22Rv1 (cell line): Measurements from ENCODE around the gene TNS3.

Experiments used
- ZFX ChIP-seq: fragments of 450-650 bp; IDR thresholded peaks from 2 replicates; pipeline ENCODE4 v1.6.1; 2017; ENCODE audit warnings: antibody characterized with exemption, borderline replicate concordance
- TF ChIP-seq, protein P1 (sequence below): fragments of 450-650 bp; IDR thresholded peaks from 2 replicates; pipeline ENCODE4 v1.5.1; 2017; ENCODE audit warnings: mild to moderate bottlenecking

DNA sequence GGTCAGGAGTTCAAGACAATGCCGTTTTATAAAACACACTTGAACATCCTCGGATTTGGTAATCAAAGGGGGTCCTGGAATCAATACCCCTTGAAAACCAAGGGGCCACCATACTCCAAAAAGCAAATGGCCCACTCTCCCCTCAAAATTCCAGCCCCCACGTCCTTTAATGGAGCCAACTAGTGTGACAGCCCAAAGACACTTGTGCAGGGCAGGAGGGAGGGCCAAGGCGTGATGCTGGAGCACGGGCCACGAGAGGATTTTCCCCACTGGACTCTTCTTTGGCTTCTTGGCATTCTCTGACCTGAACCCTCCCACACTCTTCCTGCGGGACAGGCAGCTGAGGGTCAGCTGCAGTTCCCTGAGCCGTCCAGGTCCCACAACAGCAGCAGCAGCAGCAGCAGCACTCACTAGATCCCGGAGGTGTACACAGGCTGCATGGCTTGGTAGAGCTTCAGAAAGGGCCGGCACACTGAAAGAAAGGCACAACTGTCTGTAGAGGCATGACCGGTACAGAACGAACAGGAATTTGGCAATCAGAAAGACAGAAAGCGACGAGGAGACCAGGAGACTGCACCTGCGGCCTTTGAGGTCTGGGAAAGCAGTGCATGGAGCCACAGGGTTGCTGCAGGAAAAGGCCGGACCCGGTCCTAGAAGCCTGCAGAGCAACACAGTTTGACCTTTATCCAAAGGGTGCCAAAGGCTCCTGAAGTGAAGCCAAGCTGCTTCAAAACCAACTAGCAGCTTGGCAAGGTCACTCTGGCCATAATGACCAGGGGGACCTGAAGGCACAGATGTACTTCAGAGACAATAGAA, 168.2 kb downstream of the TNS3 start:
- TF ChIP-seq, protein P1, sequence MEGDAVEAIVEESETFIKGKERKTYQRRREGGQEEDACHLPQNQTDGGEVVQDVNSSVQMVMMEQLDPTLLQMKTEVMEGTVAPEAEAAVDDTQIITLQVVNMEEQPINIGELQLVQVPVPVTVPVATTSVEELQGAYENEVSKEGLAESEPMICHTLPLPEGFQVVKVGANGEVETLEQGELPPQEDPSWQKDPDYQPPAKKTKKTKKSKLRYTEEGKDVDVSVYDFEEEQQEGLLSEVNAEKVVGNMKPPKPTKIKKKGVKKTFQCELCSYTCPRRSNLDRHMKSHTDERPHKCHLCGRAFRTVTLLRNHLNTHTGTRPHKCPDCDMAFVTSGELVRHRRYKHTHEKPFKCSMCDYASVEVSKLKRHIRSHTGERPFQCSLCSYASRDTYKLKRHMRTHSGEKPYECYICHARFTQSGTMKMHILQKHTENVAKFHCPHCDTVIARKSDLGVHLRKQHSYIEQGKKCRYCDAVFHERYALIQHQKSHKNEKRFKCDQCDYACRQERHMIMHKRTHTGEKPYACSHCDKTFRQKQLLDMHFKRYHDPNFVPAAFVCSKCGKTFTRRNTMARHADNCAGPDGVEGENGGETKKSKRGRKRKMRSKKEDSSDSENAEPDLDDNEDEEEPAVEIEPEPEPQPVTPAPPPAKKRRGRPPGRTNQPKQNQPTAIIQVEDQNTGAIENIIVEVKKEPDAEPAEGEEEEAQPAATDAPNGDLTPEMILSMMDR, result no peak
- no peak for TF ChIP-seq ZFX
